Hindlimb muscle (tissue), 1 donor: ENCODE results near the gene JSRP1. TPM values are rescaled to one million over a fixed set of nuclear protein-coding genes. Genes with fewer than 3 reads are reported as not detected.

Source experiments
- DNase-seq: peaks from one replicate; pipeline ENCODE4 v3.0.0-alpha.2; 2013
- polyA plus RNA-seq: library from polyadenylated mRNA; unstranded; fragments of 120-200 nt; gene quantifications from one replicate; pipeline ENCODE4 v1.2.1, GENCODE V29; 2013; ENCODE audit not compliant: insufficient read length

JSRP1 gene, protein sequence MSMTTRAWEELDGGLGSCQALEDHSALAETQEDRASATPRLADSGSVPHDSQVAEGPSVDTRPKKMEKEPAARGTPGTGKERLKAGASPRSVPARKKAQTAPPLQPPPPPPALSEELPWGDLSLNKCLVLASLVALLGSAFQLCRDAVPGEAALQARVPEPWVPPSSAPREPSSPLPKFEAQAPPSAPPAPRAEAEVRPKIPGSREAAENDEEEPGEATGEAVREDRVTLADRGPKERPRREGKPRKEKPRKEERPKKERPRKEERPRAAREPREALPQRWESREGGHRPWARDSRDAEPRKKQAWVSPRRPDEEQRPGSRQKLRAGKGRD
- 111 TPM for polyA plus RNA-seq

DNA sequence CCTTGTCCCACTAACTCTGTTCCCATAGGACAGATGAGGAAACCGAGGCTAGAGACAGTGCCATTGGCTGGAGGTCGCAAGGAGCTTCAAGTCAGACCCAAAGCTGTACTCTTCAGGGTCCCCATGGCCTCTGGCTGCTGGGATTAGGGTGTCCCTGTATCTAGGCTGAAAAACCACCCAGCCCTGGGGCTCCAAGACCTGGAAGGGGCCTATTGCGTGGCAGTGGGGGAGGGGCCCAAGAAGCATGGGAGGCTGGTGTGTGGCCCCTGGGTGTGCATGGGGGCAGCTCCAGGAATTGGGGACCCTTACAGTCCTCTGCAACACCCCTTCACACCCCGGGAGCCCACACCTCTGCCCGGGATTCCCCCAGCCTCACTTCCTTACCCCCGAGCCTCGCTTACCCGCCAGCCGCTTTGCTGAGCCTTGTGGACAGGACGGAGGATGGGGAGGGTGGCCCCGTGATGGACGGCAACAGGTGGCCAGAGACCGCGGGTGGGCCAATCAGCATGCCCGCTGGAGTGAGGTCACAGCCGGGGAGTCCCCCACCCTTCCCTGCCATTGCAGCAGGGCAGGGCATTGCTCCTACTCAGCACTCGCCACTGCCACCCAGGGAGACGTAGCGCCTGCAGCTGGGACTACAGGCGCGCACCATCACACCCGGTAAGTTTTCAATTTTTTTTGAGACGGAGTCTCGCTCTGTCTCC, at the start of gene JSRP1:
Gene JSRP1 (minus strand): TSS at position 436 of the 704 bp plus-strand sequence. CDS start 1,103 bp downstream, outside the sequence.
- DNase-seq: no peak

DNA sequence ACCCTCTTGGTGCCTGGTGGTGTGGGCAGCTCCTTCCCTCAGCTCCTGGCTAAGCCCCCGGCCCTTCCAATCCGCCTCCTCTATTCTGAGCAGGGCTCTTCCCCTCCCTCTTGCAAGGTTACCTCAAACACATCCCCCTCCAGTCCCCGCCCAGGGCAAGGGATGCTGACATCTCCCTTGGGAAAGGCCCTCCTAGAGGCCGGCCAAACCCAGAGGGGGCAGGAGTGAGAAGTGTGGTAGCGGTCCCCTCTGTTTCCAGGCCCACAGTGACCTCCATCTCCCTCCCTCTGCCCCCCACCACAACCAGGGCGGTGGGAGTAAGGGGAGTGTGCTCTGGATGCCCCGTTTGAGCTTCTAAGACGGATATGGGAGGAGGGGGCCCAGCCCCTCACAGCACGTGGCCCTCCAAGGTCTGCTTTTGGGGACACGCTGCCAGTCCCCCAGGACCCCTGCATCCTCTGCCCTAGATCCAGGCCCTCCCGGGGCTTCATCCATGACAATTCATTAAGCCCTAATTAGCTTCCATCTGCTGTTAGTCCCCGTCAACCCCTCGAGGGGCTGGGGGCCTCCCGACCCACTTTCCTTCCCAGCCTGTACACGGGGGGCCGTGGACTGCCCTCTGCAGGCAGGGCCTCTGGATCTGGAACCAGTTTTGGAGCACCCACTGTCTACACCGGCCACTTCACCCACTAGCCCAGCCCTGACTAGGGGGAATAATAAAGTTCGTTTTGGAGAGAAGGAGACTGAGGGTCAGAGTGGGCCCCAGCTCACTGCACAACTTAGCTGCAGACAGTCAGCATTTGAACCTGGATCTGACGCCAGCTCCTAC, 49.4 kb upstream of the JSRP1 start:
- DNase-seq: no peak

DNA sequence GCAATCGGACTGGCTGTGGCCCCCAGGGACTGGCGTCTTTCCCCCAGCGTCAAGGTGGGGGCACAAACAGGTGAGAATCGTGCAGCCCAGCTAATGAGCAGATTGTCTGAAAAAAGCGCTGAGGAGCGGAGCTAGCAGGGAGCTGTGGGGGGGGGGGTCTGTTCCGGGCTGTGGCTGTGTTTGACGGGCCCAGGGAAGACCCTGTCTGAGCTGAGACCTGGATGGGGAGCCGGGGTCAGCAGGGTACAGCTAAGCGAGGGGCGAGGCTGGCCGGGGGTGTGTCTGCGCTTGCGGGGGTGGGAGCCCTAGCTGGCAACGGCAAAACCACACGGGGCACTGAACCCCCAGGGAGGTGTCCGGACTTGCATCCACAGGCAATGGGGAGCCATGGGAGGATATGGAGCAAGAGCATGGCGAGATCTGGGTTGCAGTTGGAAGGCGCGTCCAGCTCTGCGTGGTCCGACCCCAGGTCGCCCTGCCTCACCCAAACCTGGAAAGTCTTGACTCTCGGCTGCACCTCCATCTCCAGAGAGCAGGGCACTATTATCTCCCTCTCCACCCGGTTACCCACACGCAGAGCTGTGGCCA, 47.1 kb upstream of the JSRP1 start:
- DNase-seq: no peak

DNA sequence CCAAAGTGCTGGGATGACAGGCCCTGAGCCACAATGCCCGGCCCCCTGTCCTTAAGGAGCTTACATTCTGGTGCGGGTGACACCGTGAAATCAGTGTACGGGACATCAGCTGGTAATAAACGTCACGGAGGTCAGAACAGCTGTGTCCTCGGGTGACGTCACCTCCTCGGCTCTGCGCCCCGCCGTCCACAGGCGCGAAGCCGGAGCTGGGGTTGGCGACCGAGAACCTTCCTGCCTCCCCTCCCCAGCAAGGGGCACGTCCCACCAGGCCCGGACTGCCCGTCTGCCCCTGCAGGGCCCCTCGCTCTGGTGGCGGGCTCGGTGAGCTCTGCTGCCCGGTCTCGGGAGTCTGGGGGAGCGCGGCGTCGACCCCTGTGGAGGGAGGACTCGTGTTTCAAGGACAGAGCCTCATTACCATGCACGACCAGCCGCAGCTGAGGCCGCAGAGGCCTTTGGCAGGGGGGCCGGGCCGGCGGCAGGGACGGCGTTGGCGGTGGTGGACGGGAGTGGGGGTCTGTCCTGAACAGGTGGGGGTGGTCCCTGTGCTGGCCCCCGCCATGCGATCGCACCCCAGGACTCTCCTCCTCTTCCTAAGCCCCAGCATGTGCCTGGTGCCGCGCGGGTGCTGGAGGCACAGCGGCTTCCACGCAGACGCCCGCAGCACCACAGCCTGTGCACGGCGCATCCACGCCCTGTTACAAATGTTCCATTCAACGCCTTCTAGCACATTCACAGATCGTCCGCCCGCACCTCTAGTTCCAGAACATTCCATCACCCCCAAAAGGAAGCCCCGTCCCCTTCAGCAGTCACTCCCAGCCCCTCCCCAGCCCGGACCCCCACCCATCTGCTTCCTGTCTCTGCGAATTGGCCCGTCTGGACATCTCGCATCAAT, 46.3 kb upstream of the JSRP1 start:
- peak; percentile 70 for DNase-seq

DNA sequence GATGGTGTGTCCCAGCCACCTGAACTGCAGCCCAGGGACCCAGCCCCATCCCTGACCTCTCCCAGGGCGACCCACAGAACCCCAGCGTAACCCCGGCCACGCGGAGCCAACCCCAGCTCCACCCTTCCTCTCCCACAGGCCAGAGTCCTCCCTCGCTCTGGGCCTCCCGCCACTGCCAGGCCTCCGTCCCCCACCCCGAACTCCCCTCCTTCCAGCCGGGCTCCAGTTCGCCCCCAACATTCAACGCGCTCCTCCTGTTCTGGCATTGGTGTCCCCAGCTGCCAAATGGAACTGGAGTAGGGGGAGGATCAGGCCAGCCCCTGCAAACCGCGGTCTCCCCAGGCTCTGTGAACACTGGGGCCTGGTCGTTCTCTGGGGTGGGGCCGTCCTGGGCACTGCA, 44.3 kb upstream of the JSRP1 start:
- no peak for DNase-seq

DNA sequence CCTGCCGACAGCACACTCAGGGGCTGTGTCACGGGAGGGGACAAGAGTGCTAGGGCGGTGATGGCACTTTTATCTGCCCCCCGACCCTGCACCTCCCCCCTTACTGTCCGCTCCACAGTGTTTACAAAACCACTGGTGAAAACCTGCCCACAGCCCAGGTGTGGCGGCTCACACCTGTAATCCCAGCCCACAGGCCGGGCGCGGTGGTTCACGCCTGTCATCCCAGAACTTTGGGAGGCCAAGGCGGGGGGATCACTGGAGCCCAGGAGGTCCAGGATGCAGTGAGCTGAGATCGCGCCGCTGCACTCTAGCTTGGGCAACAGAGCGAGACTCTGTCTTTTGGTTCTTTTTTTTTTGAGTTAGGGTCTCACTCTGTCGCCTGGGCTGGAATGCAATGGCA, 39.9 kb upstream of the JSRP1 start:
- DNase-seq: no peak

DNA sequence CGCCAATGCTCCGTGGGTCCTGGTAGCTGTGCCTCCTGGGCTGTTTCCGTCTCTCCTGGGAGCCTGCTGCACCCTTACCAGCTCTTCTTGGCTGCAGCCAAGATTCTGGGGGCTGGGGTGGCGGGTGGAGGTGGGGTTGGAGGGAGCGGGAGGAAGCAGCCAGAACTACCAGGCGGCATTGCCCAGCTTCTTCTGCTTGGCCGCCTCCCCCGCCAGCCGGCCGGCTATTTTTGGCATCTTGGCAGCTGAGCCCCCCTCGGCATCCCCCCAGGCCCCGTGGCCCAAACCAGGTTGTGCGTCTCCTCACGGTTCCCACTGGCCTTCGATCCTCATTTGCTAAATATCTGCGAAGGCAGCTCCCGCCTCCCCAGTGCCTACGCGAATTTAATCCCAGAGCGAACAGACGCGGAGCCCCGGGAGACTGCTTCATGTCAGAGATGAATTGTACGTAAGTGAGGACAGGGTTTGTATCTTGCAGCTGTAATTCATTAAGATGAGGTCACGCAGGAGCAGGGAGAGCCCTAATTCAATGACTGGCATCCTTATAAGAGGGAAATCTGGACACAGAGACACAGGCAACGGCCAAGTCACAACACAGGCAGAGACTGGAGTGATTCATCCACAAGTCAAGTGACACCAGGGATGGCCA, 38.6 kb upstream of the JSRP1 start:
- no peak for DNase-seq

DNA sequence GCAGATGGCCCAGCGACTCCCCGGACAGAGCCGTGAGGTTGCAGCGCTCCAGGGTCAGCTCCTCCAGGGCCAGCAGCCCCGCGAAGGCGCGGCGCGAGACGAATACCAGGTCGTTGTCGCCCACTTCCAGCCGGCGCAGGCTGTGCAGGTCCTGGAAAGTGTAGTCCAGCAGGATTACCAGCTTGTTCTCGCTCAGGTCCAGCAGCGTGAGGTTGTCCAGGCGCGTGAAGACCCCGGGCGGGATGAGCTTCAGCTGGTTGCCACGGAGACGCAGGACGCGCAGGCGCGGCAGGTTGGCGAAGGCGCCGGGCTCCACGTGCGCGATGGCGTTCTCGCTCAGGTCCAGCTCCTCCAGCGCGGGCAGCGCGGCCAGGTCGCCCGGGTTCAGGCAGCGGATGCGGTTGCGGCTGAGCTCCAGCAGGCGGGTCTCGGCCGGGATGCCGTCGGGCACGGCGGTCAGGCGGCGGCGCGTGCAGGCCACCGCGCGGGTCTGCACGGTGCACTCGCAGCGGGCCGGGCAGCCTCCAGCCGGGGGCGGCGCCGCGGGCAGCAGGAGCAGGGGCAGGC, 35.1 kb upstream of the JSRP1 start:
- no peak for DNase-seq

DNA sequence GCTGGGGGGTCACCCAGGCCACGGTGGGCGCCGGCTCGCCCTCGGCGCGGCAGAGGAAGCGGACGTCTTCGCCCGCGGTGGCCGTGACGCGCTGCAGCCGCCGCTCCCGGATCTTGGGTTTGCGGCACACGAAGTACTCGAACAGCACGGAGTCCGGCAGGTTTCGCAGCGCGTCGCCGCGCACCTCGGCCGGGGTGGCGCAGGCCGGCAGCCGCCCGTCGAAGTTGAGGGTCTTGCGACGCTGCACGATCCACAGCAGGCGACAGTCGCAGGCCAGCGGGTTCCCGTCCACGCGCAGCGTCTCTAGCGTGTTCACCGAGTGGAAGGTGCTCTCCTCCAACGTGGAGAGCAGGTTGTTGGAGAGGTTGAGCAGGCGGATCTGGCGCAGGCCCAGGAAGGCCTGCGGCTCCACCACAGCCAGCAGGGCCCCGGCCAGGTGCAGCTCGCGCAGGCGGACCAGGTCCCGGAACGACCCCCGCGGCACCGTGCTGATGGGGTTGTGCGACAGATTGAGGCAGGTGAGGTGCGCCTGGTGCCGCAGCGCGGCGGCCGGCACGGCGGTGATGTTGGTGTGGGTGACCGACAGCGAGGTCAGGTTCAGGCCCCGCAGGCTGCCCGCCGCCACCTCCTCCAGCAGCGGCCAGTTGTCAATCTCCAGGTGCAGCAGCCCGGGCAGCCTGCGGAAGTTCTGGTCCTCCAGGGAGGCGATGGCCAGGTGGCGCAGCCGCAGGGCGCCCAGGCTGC, 34.4 kb upstream of the JSRP1 start:
- DNase-seq: no peak

DNA sequence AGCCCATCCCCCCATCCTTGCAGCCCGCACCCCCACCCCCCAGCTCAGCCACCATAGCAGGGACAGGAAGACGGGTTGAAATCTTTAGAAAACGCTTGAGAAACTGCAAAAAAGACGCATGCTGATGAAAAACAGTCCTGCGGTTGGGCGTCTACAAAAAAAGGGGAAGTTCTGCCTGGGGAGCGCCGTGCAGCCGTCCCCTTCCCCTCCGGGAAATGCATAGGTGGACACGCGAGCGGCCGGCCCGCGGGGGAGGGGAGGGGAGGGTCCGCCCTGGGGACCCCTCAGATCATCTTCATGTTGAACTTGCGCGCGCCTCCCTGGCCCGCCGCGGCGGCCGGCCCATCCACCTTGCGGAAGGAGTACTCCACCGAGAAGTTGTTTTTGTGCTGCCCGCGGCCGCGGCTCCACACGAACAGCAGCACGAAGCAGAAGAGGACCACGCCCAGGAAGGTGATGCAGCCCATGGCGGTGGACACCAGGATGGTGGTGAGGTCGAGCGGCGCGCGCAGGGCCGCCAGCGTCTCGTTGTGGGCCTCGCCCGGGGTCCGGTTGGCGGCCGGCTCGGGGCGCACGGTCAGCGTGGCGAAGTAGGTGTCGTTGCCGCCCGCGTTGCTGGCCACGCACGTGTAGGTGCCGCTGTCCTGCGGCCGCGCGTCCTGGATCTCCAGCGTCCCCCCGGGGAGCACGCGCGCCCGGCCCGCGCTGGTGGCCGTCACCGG, 33.7 kb upstream of the JSRP1 start:
- no peak for DNase-seq

DNA sequence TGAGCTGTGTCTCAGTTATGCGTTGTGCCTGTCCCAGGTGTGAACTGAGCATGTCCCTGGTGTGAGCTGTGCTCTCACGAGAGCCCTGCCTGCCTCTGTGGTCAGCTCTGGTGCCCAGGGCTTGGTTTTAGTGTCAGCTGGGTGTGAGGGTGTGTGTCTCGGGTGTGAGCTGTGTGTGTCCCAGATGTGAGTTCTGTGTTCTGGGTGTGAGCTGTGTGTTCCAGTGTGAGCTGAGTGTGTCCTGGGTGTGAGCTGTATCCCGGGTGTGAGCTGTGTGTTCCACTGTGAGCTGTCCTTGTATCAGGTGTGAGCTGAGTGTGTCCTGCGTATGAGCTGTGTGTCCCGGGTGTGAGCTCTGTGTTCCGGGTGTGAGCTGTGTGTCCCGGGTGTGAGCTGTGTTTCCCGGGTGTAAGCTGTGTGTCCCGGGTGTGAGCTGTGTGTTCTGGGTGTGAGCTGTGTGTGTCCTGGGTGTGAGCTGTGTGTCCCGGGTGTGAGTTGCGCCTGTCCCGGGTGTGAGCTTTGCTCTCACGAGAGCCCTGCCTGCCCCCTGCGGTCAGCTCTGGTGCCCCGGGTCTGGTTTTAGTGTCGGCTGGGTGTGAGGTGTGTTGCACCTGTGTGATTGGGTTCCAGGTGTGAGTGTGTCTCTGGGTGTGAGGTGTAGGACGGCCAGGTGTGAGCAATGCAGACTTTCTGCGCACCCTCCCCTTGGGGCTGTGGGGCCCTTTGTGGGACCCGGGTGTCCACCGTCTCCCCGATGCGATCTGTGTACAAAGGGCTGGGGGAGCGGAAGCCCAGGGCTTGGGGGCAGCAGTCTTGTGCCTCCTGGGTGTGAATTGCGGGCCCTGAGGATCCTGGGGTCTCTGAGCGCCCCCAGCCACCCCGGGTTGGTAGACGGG, 32.8 kb upstream of the JSRP1 start:
- no peak for DNase-seq

DNA sequence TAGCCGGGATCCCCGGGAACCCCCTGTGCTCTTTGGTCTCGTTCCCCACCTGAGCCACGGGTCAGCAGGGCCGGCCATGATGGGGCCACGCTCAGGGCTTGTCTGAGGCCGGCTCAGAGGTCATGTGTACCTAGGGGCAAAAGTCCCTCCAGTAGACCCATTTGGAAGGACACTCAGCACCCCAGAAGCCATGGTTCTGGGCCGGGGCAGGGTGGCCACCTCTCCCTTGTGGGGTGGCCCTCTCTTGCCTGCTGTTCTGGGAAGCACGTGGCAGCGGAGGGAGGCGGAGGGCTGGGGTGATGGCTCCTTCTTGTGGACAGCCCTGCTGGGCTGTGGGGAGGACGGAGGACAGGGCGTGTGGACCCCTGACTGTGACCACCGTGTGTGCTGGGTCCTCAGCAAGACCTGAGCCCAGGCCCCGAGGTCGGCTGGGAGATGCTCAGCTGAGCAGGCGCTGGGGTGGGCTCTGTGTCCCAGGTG, 32.2 kb upstream of the JSRP1 start:
- DNase-seq: no peak

DNA sequence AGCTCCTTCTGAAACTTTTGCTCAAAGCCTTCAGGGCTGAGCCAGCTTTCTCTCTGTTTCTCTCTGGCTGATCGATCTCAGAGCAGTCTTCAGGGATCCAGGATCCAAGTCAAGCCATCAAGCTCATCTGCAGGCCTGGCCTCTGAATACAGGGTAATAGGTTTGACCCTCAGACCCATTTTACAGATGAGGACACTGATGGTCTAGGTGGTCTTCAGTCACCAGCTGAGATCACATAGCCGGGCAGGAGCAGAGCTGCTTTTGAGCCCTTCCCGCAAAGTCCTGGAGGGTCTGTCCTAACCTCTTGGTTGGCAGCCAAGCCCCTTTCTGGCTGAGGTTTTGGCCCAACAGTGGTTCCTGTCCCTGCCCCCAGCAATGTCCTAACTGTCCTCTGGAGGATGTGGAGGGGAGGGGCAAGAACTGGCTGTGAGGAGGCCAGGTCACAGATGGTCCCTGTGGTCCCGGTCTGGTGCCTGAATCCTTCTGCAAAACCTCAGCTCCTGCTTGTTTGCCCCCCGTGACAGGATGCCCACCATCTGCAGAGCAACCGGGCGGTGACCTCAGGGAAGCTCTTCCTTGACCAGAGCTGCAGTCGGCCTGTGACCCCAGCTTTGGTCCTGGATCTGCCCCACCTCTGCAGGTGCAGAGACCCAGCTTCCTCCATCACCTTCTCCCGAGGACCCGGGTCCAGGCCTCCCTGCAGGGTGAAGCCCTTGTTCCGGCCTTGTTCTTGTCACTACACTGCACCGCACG, 31.5 kb upstream of the JSRP1 start:
- no peak for DNase-seq

DNA sequence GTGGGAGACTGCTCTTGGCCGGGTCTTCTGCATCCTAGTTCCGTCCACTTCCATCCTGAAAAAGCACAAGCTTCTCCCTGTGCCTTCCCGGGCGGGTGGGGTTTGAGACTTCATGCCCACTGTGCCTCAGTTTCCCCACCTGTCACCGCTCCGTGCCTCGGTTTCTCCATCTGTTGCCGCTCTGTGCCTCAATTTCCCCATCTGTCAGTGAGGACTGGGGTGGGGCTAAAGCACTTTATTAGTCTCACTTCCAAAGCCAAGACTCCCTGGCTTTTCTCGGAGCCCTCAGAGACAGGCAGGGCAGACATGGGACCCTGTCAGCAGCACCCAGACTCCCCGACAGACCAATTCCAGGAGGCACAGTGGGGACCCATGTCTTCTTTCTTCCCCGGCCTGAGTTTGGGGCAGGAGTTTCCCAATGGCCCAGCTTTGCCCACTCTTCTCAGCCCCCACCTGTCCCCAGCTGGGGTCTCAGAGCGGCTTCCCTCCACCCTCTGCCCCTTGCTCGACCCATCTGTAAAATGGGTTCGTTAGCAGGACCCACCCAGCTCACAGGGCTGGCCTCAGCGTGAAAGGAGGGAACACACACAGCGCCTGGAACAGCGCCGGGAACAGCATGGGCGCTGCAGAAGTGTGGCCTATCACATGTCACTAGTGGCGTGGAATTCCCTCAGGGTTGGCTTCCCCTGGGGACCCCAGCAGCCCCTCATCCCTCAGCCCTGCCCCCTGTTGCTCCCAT, 30.4 kb upstream of the JSRP1 start:
- no peak for DNase-seq

DNA sequence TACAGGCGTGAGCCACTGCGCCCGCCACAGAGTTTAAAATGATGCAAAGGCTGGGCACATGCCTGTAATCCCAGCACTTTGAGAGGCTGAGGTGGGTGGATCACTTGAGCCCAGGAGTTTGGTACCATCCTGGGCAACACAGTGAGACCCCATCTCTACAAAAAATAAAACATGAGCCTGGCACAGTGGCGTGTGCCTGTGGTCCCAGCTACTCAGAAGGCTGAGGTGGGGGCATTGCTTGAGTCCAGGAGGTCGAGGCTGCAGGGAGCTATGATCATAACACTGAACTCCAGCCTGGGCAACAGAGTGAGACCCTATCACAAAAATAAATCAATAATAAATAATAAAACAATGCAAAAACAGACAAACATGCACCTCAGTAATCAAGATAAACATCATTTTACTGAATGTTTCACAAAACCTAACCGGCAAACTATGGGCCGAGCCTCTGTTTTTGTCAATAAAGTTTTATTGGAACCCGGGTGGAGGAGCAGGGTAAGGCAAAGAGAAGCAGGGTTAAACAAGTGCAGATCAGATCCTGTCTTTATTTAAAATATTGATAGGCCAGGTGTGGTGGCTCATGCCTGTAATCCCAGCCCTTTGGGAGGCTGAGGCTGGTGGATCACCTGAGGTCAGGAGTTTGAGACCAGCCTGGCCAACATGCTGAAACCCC, 27.8 kb upstream of the JSRP1 start:
- DNase-seq: no peak

DNA sequence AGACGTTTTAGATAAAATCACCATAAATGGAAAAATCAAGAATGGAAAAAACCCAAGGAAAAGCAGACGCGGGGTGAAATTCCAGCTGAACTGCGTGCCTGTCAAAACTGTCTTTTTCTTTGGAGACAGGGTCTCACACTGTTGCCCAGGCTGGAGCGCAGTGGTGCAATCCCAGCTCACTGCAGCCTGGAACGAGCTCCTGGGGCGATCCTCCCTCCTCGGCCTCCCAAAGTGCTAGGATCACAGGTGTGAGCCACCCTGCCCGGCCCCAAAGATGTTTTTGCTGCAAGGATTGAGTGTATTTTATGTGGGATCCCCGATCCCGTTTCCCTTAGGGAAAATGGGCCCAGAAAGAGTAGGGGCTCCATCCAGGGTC, 26.6 kb upstream of the JSRP1 start:
- DNase-seq: no peak
